ENCODE data around the gene NDUFS7.

NDUFS7 gene

DNA sequence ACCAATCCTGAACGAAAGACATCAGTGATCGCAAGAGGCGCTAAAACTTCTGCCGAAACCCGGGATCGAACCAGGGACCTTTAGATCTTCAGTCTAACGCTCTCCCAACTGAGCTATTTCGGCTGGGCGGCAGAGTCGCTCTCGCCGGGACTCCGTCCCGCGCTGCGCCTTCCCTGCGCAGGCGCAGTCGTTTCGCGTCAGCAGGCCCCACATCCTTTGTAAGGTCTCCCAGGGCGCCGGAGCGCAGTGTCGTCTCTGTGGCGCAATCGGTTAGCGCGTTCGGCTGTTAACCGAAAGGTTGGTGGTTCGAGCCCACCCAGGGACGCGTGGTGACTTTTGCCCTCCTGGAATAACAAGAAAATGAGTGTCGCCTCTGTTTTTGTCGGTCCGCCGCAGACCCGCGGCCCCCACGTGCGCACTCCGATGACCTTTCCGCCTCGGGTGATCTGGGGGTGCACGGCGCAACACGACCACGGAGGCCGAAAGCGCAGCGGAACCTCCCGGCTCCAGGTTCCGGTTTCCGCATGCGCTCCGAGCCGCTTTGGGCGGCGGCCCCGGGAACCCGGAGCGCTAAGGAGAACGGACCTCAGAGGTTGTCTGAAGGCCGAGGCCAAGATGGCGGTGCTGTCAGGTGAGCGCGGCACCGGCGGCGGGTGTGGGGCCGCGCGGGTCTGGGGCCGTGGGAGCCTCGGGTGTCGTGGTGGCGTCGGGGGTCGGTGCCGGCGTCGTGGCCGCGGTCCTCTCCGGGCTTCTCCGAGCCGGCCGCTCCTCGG lies at the start of gene NDUFS7:
Gene NDUFS7, plus strand, starts transcription at position 596 of the 773 bp plus-strand sequence. Its CDS starts 20 bp downstream, at position 616.
- peak; percentile 91 for DNase-seq

DNA sequence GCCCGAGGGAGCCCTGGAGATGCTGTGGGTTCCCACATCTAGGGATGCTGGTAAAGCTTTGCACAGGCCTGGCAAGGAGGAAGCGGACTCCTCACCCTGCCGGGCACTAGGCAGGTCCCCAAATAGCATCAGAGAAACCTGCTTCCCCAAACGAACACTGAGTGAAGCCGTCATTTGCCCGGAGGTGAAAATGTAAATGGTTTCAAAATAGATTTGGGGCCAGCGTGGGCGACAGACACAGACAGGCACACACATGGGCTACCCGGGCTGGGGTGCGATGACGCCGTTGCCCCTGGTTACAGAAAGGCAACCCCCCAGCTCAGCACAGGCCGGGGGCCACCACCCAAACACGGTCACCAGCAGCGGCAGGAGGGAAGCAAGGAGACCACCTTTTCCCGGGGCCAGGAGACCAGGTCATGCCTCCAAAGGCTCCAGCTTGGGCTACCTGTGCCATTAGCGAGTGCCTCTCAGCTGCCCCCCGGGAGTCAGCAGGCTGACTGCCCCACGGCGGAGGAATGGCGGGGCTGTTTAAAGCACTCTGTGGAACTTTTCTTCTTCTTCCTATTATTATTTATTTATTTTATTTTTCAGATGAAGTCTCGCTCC lies 47.5 kb upstream of the NDUFS7 start:
- no peak for DNase-seq

DNA sequence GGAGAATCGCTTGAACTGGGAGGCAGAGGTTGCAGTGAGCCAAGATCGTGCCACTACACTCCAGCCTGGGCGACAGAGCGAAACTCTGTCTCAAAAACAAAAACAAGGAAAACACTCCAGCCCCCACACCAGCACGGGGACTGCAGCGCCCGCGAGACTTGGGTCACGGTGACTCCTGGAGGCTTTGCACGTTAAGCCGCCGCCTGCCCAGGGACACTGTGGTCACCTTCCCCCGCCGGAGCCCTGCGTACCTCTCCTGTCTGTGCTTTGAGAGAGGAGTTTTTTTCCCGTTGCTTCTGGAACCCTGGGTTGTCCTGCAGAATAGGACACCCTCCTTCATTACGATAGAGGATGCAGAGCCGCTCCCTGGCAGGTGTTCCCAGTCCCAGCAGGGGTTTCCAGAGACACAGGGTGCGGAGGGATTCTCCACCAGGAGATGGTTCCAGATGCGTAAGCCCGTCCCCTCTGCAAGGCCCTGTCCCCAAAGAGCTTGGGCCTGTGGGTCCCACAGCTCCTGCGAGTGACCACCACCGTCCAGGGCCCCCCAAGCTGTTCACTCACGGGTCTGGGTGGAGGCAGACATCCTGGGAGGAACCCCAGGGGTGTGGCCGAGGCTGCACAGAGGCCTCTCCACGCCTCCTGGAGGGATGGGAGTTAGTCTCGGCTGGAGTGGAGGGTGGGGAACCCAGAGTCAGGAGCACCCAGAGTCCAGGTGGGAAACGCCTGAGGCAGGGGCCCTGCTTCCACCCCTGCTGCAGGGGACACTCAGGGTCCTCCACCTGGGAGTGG lies 42.8 kb upstream of the NDUFS7 start:
- DNase-seq, result no peak

DNA sequence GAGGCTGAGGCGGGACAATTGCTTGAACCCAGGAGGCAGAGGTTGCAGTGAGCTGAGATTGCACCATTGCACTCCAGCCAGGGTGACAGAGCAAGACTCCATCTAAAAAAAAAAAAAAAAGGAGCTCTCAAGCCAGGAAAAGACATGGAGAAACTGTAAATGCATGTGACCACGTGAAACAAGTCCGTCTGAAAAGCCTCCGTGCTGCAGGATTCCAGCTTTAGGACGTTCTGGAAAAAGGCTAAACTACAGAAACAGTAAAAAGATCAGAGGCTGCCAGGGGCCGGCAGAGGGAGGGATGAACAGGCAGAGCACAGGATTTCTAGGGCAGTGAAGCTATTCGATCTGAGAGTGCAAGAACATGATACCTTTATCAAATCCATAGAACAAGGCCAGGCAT lies 40.7 kb upstream of the NDUFS7 start:
- no peak for DNase-seq

DNA sequence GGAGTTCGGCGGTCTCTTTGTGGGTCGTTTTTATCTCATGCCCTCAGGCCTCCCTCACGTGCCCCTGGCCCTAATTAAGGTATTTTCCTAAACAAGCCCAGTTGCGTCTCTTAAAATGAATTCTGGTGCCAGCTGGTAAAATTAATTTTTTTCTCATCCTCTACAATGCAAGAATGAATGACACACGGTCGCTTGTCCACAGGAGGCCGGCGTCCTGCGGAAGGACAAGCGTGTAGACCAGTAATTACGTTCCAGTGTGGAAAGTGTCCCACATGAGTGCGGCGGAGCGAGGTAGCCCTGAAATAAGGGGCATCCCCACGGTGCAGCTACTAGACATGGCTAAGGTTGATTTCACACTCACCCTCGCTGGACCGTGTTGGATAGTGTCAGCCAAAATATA lies 34.5 kb upstream of the NDUFS7 start:
- DNase-seq, result no peak

DNA sequence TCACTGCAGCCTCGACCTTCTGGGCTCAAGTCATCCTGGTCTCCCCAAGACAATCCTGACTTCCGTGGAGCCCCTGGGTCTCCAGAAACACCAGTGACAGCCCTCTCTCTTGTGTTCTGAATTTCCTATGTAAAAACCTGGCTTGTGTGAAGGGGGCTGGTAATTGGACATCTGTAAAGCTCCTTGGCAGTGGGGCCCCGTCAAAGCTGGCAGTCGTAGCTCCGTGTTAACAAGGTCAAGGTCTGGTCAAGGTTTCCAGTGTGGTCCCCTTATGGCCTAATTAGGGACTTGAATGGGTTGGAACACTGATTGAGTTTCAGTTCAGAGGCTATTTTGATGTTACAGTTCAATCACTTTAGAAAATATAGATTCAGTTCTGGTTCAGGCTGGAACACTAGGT lies 32.8 kb upstream of the NDUFS7 start:
- no peak for DNase-seq

DNA sequence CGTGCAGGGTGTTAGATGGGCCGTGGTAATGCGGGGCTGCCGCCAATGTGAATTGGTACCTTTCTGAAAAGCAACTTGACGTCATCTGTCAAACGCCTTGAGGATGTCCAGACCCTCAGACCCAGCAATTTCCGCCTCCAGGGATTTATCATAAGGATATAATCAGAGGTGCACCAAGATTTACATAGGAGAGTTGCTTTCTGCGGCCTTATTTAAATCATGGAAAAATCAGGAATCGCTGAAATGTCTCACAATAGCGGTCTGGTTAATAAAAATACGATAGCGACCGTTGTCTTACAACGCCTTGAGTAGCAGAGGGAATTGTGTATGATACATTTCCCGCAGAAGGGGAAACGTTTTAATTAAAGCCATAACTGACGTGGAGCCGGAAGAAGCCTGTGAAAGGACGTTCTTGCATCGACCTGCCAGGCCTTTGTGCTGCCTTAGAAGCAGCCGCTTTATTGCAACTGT lies 32.3 kb upstream of the NDUFS7 start:
- DNase-seq, result no peak

DNA sequence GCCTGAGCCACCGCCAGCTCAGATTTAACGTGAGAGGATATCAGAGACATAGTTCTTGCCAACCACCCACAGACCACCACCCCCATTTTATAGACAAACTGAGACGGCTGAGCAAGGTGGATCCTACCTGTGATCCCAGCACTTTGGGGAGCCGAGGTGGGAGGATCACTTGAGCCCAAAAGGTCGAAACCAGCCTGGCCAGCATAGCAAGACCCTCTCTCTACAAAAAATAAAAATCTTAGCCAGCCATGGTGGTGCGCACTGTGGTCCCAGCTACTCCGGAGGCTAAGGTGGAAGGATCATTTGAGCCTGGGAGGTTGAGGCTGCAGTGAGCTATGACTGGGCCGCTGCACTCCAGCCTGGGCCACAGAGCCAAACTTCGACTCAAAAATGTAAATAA lies 30.6 kb upstream of the NDUFS7 start:
- no peak for DNase-seq

DNA sequence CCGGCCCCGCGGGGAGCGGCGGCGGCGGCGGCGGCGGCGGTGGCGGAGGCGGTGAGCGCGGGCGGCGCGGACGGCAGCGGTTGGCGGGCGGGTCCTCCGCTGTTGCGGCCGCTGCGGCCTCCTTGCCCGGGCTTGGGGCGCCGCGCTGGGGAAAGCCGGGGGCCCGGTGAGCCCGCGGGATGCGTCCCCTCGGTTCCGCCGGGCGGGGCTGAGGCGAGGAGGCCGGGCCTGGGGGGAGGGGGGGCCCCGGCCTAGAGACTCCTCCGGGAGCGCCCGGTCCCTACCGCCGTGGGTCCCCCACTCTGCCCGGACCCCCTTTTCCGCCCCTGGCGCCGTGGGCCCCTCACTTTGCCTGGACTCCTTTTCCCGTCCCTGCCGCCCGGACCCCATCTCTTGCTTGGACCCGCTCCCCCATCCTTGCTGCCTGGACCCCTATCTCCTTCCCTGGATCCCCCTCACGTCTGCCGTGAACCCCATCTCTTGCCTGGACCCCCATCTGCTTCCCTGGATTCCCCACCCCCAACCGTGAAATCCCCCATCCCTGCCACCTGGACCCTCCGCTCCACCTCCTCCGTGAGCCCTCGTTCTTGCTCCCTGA lies 28.6 kb upstream of the NDUFS7 start:
- no peak for DNase-seq

DNA sequence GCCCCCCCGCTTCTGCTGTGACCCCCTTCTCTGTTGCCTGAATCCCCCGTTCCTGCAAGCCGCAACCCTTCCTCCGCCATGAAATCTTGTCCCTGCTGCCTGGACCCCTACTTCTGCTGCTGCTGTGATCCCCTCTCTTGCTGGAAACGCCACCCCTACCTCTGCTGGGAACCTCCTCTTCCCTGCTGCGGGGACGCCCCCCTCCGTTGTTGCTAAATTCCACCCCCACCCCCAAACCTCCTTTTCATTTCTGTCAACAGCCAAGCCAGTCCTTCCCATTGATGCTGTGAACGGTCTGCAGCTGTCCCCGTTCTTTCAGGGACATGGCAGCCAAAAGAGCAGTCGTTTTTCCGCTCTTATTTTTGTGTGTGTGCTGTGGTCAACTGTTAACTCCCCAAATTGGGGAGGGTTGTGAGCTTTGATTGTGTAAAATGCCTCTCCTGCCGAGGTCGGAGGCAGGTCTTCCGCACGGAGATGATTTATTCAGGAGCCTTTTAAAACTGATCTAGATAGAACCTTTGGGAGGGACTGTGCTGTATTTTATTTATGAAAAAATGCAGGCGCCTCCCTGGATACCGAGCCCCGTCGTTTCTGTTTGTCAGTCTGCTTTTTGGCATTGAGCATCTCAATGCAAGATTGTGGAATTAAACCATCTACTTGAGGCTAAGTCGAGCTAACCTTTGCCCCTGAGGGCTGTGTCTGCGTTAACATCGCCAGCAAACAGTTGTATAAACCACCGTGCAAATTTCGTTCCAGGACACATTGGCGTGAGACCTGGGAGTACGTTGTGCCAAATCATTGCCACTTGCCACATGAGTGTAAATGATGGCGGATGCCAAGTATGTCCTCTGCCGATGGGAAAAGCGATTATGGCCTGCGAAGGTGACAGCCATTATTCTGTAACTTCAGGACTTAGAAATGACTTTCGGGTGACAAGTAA lies 27.9 kb upstream of the NDUFS7 start:
- peak; percentile 28 for DNase-seq

DNA sequence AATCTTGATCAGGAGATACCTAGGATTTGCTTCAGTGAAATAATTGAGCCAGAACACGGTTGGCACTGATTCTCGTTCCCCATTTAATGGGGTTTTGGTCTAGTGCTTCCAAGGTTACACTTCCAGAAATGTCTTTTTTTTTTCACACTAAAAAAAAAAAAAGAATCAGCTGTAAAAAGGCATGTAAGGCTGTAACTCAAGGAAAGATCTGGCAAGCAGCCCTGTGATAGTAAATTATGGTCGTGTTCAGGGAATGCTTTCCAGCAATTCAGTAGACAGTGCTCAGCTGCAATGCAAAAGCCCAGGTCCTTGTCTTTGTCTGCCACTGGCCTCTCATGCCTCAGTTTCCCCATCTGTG lies 27.2 kb upstream of the NDUFS7 start:
- DNase-seq, result no peak

DNA sequence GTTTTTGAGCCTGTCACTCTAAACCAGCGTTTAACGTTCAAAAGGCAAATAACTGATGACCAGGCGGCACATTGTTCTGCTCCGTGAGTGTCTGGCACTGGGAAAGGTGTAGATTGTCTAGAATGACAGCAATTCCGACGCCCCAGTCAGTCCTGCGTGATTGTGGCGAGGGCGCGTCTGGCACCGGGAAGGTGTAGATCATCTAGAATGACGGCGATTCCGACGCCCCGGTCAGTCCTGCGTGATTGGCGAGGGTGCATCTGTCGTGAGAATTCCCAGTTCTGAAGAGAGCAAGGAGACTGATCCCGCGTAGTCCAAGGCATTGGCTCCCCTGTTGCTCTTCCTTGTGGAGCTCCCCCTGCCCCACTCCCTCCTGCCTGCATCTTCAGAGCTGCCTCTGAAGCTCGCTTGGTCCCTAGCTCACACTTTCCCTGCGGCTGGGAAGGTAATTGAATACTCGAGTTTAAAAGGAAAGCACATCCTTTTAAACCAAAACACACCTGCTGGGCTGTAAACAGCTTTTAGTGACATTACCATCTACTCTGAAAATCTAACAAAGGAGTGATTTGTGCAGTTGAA lies 26.1 kb upstream of the NDUFS7 start:
- no peak for DNase-seq

DNA sequence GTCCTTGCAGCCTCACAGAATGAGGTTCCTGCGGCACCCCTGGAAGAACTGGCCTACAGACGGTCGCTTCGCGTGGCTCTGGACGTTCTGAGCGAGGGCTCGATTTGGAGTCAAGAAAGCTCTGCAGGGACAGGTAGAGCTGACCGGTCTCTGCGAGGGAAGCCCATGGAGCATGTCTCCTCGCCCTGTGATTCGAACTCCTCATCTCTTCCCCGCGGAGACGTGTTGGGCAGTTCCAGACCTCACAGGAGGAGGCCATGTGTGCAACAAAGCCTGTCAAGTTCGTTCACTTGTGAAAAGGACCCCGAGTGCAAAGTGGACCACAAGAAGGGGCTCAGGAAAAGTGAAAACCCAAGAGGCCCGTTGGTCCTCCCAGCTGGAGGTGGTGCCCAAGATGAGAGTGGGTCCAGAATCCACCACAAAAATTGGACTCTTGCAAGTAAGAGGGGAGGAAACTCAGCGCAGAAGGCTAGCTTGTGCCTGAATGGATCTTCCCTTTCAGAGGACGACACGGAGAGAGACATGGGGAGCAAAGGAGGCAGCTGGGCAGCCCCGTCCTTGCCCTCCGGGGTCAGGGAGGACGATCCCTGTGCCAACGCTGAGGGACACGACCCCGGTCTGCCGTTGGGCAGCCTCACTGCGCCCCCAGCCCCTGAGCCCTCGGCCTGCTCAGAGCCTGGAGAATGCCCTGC lies 23.4 kb upstream of the NDUFS7 start:
- no peak for DNase-seq

DNA sequence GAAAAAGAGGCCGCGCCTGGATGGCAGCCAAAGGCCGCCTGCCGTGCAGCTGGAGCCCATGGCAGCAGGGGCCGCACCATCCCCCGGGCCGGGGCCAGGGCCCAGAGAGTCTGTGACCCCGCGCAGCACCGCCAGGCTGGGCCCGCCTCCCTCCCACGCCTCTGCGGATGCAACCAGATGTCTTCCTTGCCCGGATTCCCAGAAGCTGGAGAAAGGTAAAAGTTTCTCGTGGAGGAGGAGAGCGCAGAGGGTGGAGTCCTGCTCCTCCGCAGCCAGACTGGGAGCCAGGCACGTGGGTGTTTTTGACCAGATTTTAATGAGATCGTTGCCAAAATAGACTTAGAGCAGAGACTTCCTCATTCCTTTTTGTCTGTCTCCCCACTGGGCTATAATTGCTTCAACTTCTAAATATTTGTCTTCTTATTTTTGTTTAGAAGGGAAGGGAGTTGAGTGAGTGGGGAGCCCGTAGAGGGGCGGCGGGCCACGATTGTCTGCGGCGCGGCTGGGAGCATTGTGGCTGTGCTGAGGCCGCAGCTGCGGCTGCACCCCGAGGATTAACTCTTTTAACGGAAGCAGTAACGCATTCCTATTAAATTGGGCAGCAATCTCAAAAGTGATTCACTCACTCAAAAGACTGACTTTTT lies 22.8 kb upstream of the NDUFS7 start:
- DNase-seq, result no peak

DNA sequence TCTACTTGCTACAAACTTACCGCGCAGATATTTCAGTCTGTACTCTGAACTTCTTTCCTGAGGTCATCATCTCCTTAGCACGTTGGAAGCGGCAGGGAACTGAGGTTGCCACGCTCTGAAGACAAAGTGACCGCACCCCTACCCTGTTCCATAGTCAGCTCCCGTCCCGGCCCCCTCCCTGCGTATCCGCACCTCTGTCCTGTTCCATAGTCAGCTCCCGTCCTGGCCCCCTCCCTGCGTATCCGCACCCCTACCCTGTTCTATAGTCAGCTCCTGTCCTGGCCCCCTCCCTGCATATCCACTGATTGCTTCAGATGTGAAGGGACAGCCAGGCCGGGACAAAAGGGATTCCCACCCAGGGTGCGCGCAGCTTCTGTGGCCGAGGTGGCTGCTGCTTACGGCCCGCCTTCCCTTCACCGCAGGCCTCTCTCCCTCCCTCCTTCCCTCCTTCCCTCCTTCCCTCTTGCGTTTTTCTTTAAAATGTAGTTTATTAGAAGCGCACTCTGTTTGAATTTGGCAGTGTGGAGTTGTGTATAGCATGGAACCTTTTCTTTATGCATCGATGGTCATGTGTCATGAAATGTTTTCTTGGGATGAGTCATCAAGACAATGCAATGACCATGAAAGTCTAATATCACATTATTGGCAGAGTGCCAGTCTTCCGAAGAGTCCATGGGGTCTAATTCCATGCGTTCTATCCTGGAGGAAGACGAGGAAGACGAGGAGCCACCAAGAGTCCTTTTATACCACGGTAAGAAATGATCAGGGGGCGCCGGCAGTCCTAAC lies 21.9 kb upstream of the NDUFS7 start:
- DNase-seq, result no peak

DNA sequence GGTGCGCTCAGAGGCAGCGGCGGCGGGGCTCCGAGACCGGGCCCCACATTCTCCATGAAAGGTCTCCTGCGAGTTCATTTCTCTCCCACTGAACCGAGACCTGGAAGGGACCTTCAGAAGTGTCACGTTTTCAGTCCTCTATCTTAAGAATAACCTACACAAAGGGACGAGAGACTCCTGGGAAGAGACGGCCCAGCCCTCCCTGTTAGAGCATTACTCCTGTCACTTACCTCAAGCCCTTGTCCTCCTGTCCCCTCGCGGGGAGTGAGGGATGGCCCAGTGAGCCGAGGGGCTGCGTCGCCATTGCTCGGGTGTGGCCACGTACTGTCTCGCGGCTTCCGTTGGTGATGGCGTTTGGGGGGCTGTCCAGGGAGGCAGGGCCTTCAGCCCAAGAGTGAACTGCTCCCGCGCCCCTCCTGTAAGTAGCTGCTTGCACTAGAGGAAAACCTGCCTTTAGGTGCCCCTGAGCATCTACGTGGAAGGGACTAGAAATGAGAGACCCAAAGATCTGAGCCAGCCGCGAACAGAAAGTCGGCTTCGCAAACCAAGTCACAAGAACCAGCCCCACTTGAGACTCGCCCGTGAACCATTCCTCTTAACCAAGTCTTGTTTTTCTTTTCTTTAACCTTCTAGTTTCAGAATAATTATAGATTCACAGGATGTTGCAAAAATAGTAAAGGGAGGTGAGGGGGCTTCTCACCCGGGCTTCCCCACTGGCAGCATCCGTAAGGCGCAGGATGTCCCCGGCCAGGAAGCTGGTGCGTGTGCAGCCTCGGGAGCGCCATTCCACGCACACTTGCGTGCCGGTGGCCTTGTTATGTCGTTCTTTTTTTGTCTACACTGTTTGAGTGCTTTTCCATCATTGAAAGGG lies 21.1 kb upstream of the NDUFS7 start:
- DNase-seq, result no peak

DNA sequence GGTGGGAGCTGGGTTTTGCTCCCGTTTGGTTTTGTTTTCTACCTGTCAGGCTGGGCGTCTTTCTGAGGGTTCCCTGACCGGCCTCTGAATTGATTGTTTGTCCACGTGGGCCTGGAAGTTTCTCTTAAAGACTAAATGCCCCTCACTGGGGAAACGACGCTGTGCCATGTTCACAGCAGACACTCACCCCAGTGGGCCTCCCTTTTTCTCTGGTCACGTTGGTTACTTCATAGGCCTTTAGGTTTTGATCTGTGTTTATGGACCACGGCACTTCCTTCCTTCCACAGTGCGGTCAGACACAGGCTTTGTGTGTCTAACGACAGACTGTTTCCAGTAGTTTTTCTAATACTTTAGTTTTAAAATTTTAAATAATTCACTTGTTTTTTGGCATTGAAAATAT lies 20.1 kb upstream of the NDUFS7 start:
- DNase-seq, result peak; percentile 36

DNA sequence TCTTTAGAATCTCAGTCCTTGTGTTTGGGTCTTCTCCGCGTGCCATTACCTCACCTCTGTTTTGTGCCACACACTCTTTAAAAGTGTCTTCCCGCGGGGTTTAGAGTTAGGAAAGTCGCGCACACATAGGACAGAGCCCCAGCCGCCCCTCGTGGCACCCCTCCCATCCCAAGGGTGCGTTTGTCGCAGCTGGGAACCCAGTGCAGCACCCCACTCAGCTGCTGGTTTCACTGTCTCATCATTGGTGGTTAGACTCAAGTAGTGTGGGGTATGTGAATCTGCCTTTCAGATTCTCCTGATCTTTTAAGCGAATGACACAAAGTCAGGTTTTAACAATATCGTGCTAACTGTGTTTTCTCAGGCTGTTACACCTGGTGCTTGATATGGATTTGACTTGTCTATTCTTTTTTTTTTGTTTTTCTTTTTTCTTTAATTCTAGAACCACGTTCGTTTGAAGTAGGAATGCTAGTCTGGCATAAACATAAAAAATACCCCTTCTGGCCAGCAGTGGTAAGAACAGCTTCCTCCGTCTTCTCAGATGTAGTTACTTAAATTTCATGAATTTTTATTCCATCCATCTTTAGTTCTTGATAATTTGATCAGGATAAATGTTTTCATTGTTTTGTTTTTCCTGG lies 19.5 kb upstream of the NDUFS7 start:
- DNase-seq, result peak; percentile 31

All from CD4-positive, alpha-beta T cell treated with Interleukin-17A for 4 hours (primary cell).